AG04450 (cell line): Measurements from ENCODE around the gene KLC1. TPM values are rescaled to one million over a fixed set of nuclear protein-coding genes. Genes with fewer than 3 reads are reported as not detected.

Experiments used
- CTCF ChIA-PET: fragments of 300-600, 350-600 bp; formaldehyde crosslinking; extraction: SDS; loops from one replicate; lab custom pipeline; 2022; ENCODE audit warnings: antibody characterized with exemption, inconsistent platforms; lab: Charles Lee
- POLR2A ChIA-PET: fragments of 350-600 bp; formaldehyde crosslinking; extraction: SDS; loops from one replicate; lab custom pipeline; 2021; ENCODE audit warnings: antibody characterized with exemption, inconsistent platforms; lab: Yijun Ruan, JAX
- DNase-seq: peaks from one replicate; pipeline ENCODE4 v3.0.0-alpha.2; 2011; ENCODE audit warnings: low read depth, low spot score
- H3K27ac ChIP-seq: one replicate; pipeline ENCODE4 v1.5.1; 2012; ENCODE audit warnings: low read depth, low read length, control low read depth
- H3K27me3 ChIP-seq: one replicate; pipeline ENCODE4 v1.6.0; 2012; ENCODE audit warnings: low read length; ENCODE audit not compliant: control insufficient read depth, insufficient read depth
- H3K4me3 ChIP-seq: 2 replicates; pipeline ENCODE4 v1.5.1; 2011; ENCODE audit warnings: mild to moderate bottlenecking, low read depth, low read length, control low read depth
- H3K9me3 ChIP-seq: 2 replicates; pipeline ENCODE4 v1.5.1; 2012; ENCODE audit warnings: low read length; ENCODE audit not compliant: control insufficient read depth, insufficient read depth
- CTCF ChIP-seq: IDR thresholded peaks from 2 replicates; pipeline ENCODE4 v1.5.1; 2011; ENCODE audit warnings: low read depth, low read length, control low read depth, inconsistent platforms
- polyA plus RNA-seq: library from polyadenylated mRNA; depleted of rRNA; stranded (reverse); fragments of >200 nt; gene quantifications from 2 replicates; pipeline ENCODE4 v1.2.3, GENCODE V29; 2011

The KLC1 gene
- polyA plus RNA-seq, 1 experiment, result 160 TPM

- no peak for DNase-seq
- no peaks in the 10 kb centered on the region for H3K9me3 ChIP-seq
- peak overlapping the region; percentile 70 for H3K27ac ChIP-seq
- CTCF ChIA-PET, result interaction anchor here (1.0 kb wide), 1 partner anchor 24 kb away, joined by 3 read pairs; no protein-coding TSS in a partner anchor
- H3K4me3 ChIP-seq, result no peak overlapping the region
- POLR2A ChIA-PET, result no interaction called here
- no peaks in the 10 kb centered on the region for H3K27me3 ChIP-seq
- TF ChIP-seq CTCF, result no peak
These were observed 27.2 kb downstream of the KLC1 start for GRCh38 chr14:103656031-103656755.

- Histone ChIP-seq H3K27ac (peak overlapping the region; percentile 21), H3K4me3 (no peak overlapping the region), H3K9me3 (no peaks in the 10 kb centered on the region), H3K27me3 (no peaks in the 10 kb centered on the region)
- DNase-seq, result no peak
- TF ChIP-seq CTCF, result no peak
- POLR2A ChIA-PET, result no interaction called here
- CTCF ChIA-PET, result interaction anchor here (1.0 kb wide), 1 partner anchor 24 kb away, joined by 3 read pairs; no protein-coding TSS in a partner anchor
These were observed 27.7 kb downstream of the KLC1 start for GRCh38 chr14:103656756-103657133.

GRCh38 chr14:103657471-103657870 is 28.5 kb downstream of the KLC1 start:
- Histone ChIP-seq H3K27me3 (no peaks in the 10 kb centered on the region), H3K4me3 (no peak overlapping the region), H3K9me3 (no peaks in the 10 kb centered on the region; the same call in 1 of the 2 replicates), H3K27ac (peak overlapping the region; percentile 63)
- CTCF ChIA-PET, result interaction anchor here (0.6 to 1.0 kb wide), 3 partner anchors 11 to 23 kb away, joined by 3 to 4 read pairs (median 3); no protein-coding TSS in a partner anchor
- no peak for TF ChIP-seq CTCF
- POLR2A ChIA-PET, result interaction anchor here (0.6 to 1.1 kb wide), 2 partner anchors 27 to 239 kb away, joined by 3 read pairs; no protein-coding TSS in a partner anchor
- peak; percentile 44 for DNase-seq

DNA sequence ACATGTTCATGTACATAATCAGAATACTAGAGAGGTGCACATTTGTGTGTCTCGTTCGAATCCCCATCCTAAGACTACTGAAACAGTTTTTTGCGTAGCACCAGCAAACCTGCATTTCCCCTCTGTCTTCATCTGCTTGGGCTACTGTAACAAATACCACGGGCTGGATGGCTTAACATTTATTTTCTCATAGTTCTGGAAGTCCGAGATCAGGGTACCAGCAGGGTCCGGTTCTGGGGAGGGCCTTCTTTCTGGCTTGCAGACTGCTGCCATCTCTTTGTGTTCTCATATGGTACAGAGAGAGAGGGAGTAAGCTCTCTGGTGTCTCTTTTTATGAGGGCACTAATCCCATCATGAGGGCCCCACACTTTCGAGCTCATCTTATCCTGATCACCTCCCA is 30.6 kb downstream of the KLC1 start:
- no peak for TF ChIP-seq CTCF
- no peak for DNase-seq
- ChIA-PET POLR2A (no interaction called here), CTCF (interaction anchor here (0.6 kb wide), 1 partner anchor 88 kb away, joined by 3 read pairs; no protein-coding TSS in a partner anchor)
- no peak overlapping the region for H3K4me3 ChIP-seq
- H3K27ac ChIP-seq, result no peak overlapping the region
- H3K27me3 ChIP-seq, result no peaks in the 10 kb centered on the region
- H3K9me3 ChIP-seq, result no peaks in the 10 kb centered on the region; the same call in 1 of the 2 replicates

DNA sequence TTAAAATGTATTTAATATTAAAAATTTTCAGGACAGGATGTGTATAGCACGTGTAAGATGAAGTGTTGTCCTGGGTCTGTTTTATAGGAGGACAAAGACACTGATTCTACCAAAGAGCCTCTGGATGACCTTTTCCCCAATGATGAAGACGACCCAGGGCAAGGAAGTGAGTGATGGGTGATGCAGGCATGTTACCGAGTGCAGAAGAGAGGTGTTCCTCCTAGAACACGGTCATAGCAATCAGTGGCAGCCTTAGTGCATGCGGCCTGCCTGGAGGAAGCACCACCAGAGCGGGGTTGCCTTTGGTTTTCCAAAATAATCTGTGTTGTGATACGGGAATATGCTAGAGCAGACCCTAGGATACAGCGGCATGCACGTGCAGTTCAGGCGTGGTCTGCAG is 33.0 kb downstream of the KLC1 start:
- no peak for DNase-seq
- no peak overlapping the region for H3K4me3 ChIP-seq
- no peak for TF ChIP-seq CTCF
- H3K27me3 ChIP-seq, result no peaks in the 10 kb centered on the region
- H3K27ac ChIP-seq, result peak overlapping the region; percentile 31
- POLR2A ChIA-PET, result no interaction called here
- CTCF ChIA-PET, result no interaction called here
- no peaks in the 10 kb centered on the region; the same call in 1 of the 2 replicates for H3K9me3 ChIP-seq
